Measurements from ENCODE around the gene N4BP2L2. TPM values are rescaled to one million over a fixed set of nuclear protein-coding genes. Genes with fewer than 3 reads are reported as not detected.

Gene N4BP2L2
- total and polyA plus RNA-seq, 4 donors: 14.9 to 116 (median 76.7) TPM

DNA sequence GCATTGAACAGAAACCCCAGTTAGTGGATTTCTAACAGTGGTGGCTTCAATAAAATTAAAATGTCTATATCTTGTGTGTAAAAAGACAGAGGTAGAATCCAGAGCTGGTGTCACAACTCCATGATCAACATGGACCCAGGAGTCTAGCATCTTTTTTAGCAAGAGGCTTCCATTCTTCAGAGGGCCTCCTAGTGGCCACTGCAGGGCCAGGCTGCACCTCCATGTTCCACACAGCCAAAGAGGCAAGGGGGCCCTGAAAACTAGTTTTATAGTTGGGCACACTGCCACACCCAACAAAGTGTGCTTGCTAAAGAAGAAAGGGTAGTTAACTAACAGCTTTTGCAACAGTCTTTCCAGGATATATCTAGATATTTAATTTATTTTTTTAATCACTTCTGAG is 123.6 kb downstream of the N4BP2L2 start:
- Histone ChIP-seq H3K27me3 (ENCODE audit: control insufficient read depth in 4 of 4, insufficient read depth in 4 of 4, low read length in 3 of 4) (no peaks in the 10 kb centered on the region), H3K4me3 (ENCODE audit: low read depth in 1 of 3, low read length in 3 of 3) (no peak overlapping the region), H3K9ac (ENCODE audit: low read depth in 1 of 2, low read length in 2 of 2) (no peak overlapping the region), H3K9me3 (ENCODE audit: control insufficient read depth in 4 of 4, low read length in 3 of 4) (no peaks in the 10 kb centered on the region), H3K36me3 (ENCODE audit: control insufficient read depth in 4 of 4, insufficient read depth in 3 of 4, low read depth in 1 of 4, low read length in 3 of 4) (peaks cover 1 to 4% (median 3%) of the 10 kb centered on the region in 4 donors), H3K27ac (ENCODE audit: low read depth in 1 of 2, low read length in 2 of 2) (peak overlapping the region; percentile 58 to 86), H3K4me1 (ENCODE audit: control insufficient read depth in 4 of 4, insufficient read depth in 4 of 4, low read length in 3 of 4) (peaks cover 14 to 63% (median 41%) of the 10 kb centered on the region in 4 donors)
- no peak for TF ChIP-seq RXRA (IDR thresholded peaks at IDR 0.05)
- TF ChIP-seq, protein P1, sequence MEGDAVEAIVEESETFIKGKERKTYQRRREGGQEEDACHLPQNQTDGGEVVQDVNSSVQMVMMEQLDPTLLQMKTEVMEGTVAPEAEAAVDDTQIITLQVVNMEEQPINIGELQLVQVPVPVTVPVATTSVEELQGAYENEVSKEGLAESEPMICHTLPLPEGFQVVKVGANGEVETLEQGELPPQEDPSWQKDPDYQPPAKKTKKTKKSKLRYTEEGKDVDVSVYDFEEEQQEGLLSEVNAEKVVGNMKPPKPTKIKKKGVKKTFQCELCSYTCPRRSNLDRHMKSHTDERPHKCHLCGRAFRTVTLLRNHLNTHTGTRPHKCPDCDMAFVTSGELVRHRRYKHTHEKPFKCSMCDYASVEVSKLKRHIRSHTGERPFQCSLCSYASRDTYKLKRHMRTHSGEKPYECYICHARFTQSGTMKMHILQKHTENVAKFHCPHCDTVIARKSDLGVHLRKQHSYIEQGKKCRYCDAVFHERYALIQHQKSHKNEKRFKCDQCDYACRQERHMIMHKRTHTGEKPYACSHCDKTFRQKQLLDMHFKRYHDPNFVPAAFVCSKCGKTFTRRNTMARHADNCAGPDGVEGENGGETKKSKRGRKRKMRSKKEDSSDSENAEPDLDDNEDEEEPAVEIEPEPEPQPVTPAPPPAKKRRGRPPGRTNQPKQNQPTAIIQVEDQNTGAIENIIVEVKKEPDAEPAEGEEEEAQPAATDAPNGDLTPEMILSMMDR (IDR thresholded peaks at IDR 0.05; ENCODE audit: low read depth, low read length, missing input control): peak; percentile 53
- TF ChIP-seq RAD21 (IDR thresholded peaks at IDR 0.05): peak; percentile 30 to 52
- TF ChIP-seq, protein P2, sequence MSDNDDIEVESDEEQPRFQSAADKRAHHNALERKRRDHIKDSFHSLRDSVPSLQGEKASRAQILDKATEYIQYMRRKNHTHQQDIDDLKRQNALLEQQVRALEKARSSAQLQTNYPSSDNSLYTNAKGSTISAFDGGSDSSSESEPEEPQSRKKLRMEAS (IDR thresholded peaks at IDR 0.05): no peak
- TF ChIP-seq YY1 (IDR thresholded peaks at IDR 0.05): peak; percentile 83
- no peak for TF ChIP-seq SP1 (IDR thresholded peaks at IDR 0.05)
- TF ChIP-seq, protein P3, sequence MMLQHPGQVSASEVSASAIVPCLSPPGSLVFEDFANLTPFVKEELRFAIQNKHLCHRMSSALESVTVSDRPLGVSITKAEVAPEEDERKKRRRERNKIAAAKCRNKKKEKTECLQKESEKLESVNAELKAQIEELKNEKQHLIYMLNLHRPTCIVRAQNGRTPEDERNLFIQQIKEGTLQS (IDR thresholded peaks at IDR 0.05): no peak
- no peak for TF ChIP-seq FOXA2 (IDR thresholded peaks at IDR 0.05)
- TF ChIP-seq, protein P4, sequence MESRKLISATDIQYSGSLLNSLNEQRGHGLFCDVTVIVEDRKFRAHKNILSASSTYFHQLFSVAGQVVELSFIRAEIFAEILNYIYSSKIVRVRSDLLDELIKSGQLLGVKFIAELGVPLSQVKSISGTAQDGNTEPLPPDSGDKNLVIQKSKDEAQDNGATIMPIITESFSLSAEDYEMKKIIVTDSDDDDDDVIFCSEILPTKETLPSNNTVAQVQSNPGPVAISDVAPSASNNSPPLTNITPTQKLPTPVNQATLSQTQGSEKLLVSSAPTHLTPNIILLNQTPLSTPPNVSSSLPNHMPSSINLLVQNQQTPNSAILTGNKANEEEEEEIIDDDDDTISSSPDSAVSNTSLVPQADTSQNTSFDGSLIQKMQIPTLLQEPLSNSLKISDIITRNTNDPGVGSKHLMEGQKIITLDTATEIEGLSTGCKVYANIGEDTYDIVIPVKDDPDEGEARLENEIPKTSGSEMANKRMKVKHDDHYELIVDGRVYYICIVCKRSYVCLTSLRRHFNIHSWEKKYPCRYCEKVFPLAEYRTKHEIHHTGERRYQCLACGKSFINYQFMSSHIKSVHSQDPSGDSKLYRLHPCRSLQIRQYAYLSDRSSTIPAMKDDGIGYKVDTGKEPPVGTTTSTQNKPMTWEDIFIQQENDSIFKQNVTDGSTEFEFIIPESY (IDR thresholded peaks at IDR 0.05): no peak
- TF ChIP-seq EGR1 (IDR thresholded peaks at IDR 0.05; ENCODE audit: low read depth in 2 of 2): peak in 1 of 2 donors; percentile 6
- no peak for DNase-seq (ENCODE audit: low spot score)

DNA sequence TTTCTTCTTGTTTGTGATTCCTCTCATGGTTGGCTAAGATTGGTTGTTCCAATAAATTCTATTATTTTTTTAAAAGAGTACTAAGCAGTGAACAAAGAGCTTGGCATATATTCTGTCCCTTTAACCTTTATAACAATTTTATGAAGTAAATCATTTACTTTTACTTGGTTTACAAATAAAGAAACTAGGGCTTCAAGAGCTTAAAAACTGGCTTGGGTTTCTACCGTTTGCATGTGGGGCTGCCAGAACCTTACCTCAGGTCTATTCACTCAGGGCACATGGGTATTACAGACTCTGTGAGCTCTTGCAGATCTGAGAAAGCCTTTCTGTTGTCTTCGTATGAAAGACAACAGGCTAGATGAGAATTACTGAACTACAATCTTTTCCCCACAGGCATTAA is 124.0 kb downstream of the N4BP2L2 start:
- no peaks in the 10 kb centered on the region for H3K27me3 ChIP-seq (ENCODE audit: control insufficient read depth in 4 of 4, insufficient read depth in 4 of 4, low read length in 3 of 4)
- H3K27ac ChIP-seq (ENCODE audit: low read depth in 1 of 2, low read length in 2 of 2): peak overlapping the region; percentile 58 to 86
- H3K9ac ChIP-seq (ENCODE audit: low read depth in 1 of 2, low read length in 2 of 2): no peak overlapping the region
- H3K36me3 ChIP-seq (ENCODE audit: control insufficient read depth in 4 of 4, insufficient read depth in 3 of 4, low read depth in 1 of 4, low read length in 3 of 4): peaks cover 0 to 1% (median 0%) of the 10 kb centered on the region in 4 donors
- peaks cover 16 to 62% (median 43%) of the 10 kb centered on the region in 4 donors for H3K4me1 ChIP-seq (ENCODE audit: control insufficient read depth in 4 of 4, insufficient read depth in 4 of 4, low read length in 3 of 4)
- TF ChIP-seq SP1 (IDR thresholded peaks at IDR 0.05) (peak; percentile 90), NR2F2 (IDR thresholded peaks at IDR 0.05) (no peak), JUND (IDR thresholded peaks at IDR 0.05) (peak in 1 of 2 donors; percentile 57), HNF4G (IDR thresholded peaks at IDR 0.05) (no peak), RAD21 (IDR thresholded peaks at IDR 0.05) (no peak), FOXA2 (IDR thresholded peaks at IDR 0.05) (no peak), FOXA1 (IDR thresholded peaks at IDR 0.05) (no peak), TAF1 (conservative IDR thresholded peaks at IDR 0.05) (no peak), GABPA (IDR thresholded peaks at IDR 0.05 in 1 of 2, conservative IDR thresholded peaks at IDR 0.05 in 1 of 2) (no peak), YY1 (IDR thresholded peaks at IDR 0.05) (no peak), EGR1 (IDR thresholded peaks at IDR 0.05; ENCODE audit: low read depth in 2 of 2) (peak in 1 of 2 donors; percentile 7), RXRA (IDR thresholded peaks at IDR 0.05) (peak in 1 of 2 donors; percentile 71), HNF4A (conservative IDR thresholded peaks at IDR 0.05) (peak in 1 of 2 donors; percentile 52)
- TF ChIP-seq, protein P2 (IDR thresholded peaks at IDR 0.05): peak; percentile 31
- TF ChIP-seq, protein P4 (IDR thresholded peaks at IDR 0.05): peak; percentile 18
- TF ChIP-seq, protein P1 (IDR thresholded peaks at IDR 0.05; ENCODE audit: low read depth, low read length, missing input control): no peak
- TF ChIP-seq, protein P3 (IDR thresholded peaks at IDR 0.05): no peak
- TF ChIP-seq, protein P5, sequence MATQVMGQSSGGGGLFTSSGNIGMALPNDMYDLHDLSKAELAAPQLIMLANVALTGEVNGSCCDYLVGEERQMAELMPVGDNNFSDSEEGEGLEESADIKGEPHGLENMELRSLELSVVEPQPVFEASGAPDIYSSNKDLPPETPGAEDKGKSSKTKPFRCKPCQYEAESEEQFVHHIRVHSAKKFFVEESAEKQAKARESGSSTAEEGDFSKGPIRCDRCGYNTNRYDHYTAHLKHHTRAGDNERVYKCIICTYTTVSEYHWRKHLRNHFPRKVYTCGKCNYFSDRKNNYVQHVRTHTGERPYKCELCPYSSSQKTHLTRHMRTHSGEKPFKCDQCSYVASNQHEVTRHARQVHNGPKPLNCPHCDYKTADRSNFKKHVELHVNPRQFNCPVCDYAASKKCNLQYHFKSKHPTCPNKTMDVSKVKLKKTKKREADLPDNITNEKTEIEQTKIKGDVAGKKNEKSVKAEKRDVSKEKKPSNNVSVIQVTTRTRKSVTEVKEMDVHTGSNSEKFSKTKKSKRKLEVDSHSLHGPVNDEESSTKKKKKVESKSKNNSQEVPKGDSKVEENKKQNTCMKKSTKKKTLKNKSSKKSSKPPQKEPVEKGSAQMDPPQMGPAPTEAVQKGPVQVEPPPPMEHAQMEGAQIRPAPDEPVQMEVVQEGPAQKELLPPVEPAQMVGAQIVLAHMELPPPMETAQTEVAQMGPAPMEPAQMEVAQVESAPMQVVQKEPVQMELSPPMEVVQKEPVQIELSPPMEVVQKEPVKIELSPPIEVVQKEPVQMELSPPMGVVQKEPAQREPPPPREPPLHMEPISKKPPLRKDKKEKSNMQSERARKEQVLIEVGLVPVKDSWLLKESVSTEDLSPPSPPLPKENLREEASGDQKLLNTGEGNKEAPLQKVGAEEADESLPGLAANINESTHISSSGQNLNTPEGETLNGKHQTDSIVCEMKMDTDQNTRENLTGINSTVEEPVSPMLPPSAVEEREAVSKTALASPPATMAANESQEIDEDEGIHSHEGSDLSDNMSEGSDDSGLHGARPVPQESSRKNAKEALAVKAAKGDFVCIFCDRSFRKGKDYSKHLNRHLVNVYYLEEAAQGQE (IDR thresholded peaks at IDR 0.05): peak; percentile 72
- no peaks in the 10 kb centered on the region for H3K9me3 ChIP-seq (ENCODE audit: control insufficient read depth in 4 of 4, low read length in 3 of 4)
- 33% methylated on average over 2 of the region's 2 CpGs for WGBS
- DNase-seq (ENCODE audit: low spot score): no peak
- no peak overlapping the region for H3K4me3 ChIP-seq (ENCODE audit: low read depth in 1 of 3, low read length in 3 of 3)

Measured in liver (tissue), 9 donors.